Activated CD8-positive, alpha-beta memory T cell treated with anti-CD3 and anti-CD28 coated beads, Interleukin-2, amount 10 ng/mL, durations not matched to agents 7 days and 5 days (primary cell): ENCODE data around the gene CRMP1. TPM values are rescaled to one million over a fixed set of nuclear protein-coding genes. Genes with fewer than 3 reads are reported as not detected.

Experiments
- ATAC-seq: fragments of 150-1000 bp; cut with Tn5 transposase; one replicate; pipeline ENCODE4 v1.10.0; 2021; ENCODE audit warnings: moderate library complexity
- CTCF ChIA-PET: fragments of 350-600 bp; sonication (Branson Sonifier 250); formaldehyde crosslinking; loops from one replicate; lab custom pipeline; 2021; ENCODE audit warnings: antibody characterized with exemption; lab: Charles Lee
- DNase-seq: peaks from one replicate; pipeline ENCODE4 v3.0.0-alpha.2; 2020
- H3K27ac Mint-ChIP-seq: one replicate; pipeline ENCODE4 v1.8.0; 2021; ENCODE audit warnings: mild to moderate bottlenecking, mixed read lengths
- H3K27me3 Mint-ChIP-seq: one replicate; pipeline ENCODE4 v1.8.0; 2021; ENCODE audit warnings: mixed read lengths
- H3K36me3 Mint-ChIP-seq: one replicate; pipeline ENCODE4 v1.8.0; 2021; ENCODE audit warnings: mild to moderate bottlenecking, mixed read lengths
- H3K4me1 Mint-ChIP-seq: one replicate; pipeline ENCODE4 v1.8.0; 2021; ENCODE audit warnings: mixed read lengths
- H3K4me3 Mint-ChIP-seq: one replicate; pipeline ENCODE4 v1.8.0; 2021; ENCODE audit warnings: mild to moderate bottlenecking, moderate library complexity, mixed read lengths
- H3K9me3 Mint-ChIP-seq: one replicate; pipeline ENCODE4 v1.8.0; 2022; ENCODE audit warnings: low read depth, mixed read lengths
- total RNA-seq, 2 experiments: library from RNA; stranded (reverse); gene quantifications; one replicate each; pipeline ENCODE4 v1.2.3, GENCODE V29; 2021

CRMP1 gene
- total RNA-seq, 2 experiments from 2014 or later: 0.16 to 0.20 TPM

DNA sequence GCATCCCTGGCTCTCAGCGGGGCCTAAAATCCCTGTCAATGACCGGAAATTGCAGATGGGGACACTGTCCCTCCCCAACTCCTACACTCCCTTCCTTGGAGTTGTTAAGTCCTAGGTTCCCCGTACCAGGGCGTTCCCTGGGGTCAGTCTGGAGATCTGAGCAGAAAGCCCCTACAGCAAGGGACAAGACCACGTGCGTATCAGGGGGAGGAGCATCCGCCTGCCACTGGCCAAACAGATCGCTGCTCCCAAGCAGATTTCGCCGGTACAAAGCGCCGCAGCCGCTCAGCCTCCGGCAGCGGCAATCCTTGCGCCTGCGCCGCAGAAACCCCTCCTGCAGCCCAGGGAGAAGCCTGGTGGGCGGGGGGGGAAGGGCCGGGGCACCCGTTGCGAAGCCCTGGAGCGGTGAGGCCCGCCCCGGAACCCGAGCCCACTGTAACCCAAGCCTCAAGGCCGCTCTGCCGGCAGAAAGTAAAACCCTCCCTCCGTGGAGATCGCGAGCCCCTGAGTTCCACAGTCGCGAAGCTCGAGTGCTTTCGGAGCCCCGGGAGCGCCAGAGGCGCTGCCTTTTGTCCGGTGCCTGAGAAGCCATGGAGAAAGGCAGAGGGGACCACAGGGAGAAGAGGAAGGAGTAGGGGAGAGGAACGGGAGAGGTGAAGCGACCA is 2.7 kb downstream of the CRMP1 start:
- Mint-ChIP-seq H3K36me3 (peaks cover 9% of the 10 kb centered on the region), H3K27me3 (peaks cover 68% of the 10 kb centered on the region), H3K9me3 (no peaks in the 10 kb centered on the region), H3K27ac (no peak overlapping the region), H3K4me1 (peaks cover 5% of the 10 kb centered on the region), H3K4me3 (no peak overlapping the region)
- ATAC-seq: no peak
- no peak for DNase-seq
- CTCF ChIA-PET: no interaction called here

DNA sequence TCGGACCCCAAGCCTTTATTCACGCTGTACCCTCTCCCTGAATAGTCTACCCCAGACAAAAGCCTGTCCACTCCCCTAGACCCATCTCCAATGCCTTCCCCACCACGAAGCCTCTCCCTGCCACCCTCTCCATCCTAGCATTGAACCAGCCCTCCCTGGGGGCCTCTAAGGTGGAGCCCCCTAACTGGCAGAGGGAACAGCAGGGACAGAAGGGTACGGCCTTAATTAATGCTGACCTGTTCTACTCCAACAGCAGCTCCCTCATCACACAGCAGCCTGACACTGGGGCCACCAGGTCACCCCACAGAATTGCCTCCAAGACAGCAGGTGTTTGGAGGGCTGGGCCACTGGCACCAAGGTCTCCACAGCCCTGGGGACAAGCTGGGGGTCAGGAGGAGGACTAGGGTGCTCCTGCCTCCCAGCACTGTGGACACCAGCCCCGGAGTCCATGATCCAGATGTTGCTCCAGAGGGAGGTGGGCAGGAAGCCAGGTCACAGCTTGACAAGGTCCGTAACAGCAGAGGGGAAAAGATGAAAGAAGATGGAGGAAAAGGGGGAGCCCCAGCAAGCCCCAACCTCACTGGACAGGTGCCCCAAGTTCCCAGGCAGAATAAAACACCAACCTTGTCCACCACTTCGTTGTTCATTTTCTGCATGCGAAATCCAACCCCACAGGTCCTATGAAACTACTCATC is 3.7 kb downstream of the CRMP1 start:
- no peaks in the 10 kb centered on the region for H3K9me3 Mint-ChIP-seq
- H3K4me3 Mint-ChIP-seq: no peak overlapping the region
- H3K27me3 Mint-ChIP-seq: peaks cover 72% of the 10 kb centered on the region
- ATAC-seq: no peak
- CTCF ChIA-PET: no interaction called here
- DNase-seq: no peak
- peaks cover 9% of the 10 kb centered on the region for H3K36me3 Mint-ChIP-seq
- peaks cover 5% of the 10 kb centered on the region for H3K4me1 Mint-ChIP-seq
- peak overlapping the region; percentile 61 for H3K27ac Mint-ChIP-seq

DNA sequence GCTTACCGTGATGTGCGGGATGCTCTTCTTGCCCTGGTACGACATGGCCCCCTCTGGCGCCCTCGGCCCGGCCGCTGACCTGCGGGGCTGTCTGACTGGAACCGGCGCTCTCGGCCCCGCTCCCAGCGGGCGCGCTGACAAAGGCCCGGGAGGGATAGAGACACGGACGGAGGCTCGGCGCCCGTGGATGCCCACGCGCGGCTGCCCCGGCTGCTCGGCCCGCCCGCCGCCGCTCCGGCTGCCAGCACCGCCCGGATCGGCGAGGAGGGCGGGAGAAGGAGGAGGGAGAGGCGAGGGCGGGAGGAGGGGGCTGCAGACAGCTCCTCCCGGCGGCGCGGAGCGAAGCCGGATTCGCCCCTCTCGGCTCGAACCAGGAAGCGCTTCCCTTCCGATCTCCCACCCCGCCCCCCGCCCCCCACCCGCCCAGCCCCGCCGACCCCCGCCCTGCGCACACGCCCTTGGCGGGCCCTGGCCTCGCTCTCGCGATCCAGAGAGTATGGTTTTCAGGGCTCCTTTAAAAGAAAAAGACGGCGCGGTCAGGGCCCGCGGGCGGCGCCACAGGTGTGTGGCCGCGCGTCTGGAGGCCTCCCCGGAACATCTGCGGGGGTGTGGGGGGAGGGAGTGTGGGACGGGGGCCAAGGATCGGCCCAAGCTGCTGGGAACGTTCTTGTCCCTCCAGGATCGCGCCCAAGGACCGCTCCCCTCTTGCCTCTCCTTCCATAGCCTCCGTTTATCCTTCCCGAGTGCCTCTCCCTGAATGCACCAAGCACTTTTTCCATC is 4.5 kb downstream of the CRMP1 start:
- H3K4me3 Mint-ChIP-seq: no peak overlapping the region

DNA sequence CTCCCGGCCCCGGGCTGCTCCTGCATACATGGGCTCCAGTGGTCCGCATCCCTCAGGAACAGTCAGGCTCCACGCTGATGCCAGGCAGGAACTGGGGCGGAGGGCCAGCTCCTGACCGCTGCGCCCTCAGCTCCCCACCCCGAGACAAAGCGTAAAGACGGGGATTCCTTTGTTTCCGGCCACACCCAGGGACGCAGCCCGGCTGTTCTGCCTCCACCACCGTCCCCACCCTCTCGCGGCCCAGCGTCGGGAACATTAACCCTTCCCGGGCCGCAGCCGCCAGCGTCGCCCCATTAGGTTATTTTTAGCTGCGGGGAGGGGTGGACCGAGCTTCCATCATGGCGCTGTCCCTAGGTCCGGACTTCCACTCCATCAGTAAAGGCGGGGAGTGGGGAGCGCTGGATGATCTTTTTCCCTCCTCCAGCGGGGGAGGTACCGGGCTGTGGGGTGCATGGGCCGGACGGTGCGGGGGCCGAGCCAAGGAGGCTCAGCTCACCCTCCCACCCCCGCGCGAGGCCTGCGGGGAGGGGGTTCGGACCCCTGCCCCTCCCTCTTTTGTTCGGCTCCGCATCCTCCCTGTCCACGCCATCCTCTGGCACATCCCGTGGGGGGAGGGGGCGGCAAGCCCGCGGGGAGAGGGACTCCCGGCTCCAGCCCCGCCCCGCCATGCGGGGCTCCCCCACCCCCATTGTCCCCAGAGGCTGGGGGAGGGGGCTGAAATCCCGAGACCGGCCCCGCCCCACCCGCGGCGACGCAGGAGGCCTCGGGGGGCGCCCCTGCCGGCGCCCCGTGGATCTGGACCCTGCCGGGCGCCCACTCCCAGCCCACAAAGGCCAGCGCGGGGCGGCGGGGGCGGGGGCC is 5.3 kb downstream of the CRMP1 start:
- ATAC-seq (no peak), DNase-seq (no peak)
- H3K27ac Mint-ChIP-seq: no peak overlapping the region
- peaks cover 5% of the 10 kb centered on the region for H3K36me3 Mint-ChIP-seq
- CTCF ChIA-PET: no interaction called here
- H3K4me3 Mint-ChIP-seq: no peak overlapping the region
- no peaks in the 10 kb centered on the region for H3K9me3 Mint-ChIP-seq
- H3K4me1 Mint-ChIP-seq: peaks cover 2% of the 10 kb centered on the region
- peaks cover 65% of the 10 kb centered on the region for H3K27me3 Mint-ChIP-seq

More for the DNA sequence above, 4.5 kb downstream of the CRMP1 start:
- no peak for ATAC-seq
- Mint-ChIP-seq H3K27me3 (peaks cover 68% of the 10 kb centered on the region), H3K27ac (peak overlapping the region; percentile 61), H3K9me3 (no peaks in the 10 kb centered on the region), H3K4me1 (peaks cover 5% of the 10 kb centered on the region), H3K36me3 (peaks cover 7% of the 10 kb centered on the region)
- no peak for DNase-seq
- CTCF ChIA-PET: no interaction called here

- H3K4me3 Mint-ChIP-seq: no peak overlapping the region
- H3K4me1 Mint-ChIP-seq: peaks cover 2% of the 10 kb centered on the region
- H3K36me3 Mint-ChIP-seq: peaks cover 5% of the 10 kb centered on the region
- no peak overlapping the region for H3K27ac Mint-ChIP-seq
- H3K9me3 Mint-ChIP-seq: no peaks in the 10 kb centered on the region
- ATAC-seq (no peak), DNase-seq (no peak)
- CTCF ChIA-PET: no interaction called here
- H3K27me3 Mint-ChIP-seq: peaks cover 63% of the 10 kb centered on the region
Measured at GRCh38 chr4:5887011-5887360, 5.9 kb downstream of the CRMP1 start.

DNA sequence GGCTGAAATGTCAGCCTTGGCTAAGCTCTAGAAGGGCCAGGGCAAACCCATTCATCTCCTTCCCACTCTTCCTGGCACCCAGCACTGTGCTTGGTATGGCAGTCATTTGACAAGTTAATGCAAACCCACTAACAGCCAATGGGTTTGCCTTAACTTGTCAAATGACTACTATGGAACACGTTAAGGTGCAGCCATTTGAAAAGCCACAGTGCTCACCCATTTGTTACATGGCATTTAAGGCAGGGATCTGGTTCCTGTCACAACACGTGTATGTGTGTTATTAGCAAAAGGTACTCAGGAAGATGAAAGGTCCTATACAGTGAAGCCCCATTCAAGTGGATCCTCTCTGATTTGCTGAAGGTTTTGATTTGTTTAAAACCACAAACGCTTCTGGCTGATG is 7.2 kb downstream of the CRMP1 start:
- peaks cover 2% of the 10 kb centered on the region for H3K36me3 Mint-ChIP-seq
- no peak overlapping the region for H3K4me3 Mint-ChIP-seq
- no peaks in the 10 kb centered on the region for H3K9me3 Mint-ChIP-seq
- peaks cover 2% of the 10 kb centered on the region for H3K4me1 Mint-ChIP-seq
- DNase-seq: no peak
- CTCF ChIA-PET: no interaction called here
- ATAC-seq: no peak
- H3K27me3 Mint-ChIP-seq: peaks cover 57% of the 10 kb centered on the region
- no peak overlapping the region for H3K27ac Mint-ChIP-seq

DNA sequence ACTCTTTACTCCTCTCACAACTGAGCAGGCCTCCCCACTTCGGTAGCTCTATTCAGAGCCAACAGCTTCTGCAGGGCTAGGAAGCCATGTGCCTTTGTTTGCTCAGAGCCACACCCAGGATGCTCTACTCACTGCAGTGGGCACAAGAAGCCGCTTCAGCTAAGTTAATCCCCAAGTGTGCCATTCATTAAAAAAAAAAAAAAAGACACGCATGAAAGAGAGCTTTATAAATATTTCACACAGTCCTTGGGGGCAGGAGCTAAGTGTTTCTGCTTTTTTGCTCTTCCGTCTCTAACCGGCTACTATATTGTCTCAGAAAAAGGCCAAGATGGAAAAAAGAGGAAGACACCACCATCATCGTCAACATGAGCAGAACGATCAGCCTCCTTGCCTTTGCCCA is 8.1 kb downstream of the CRMP1 start:
- peaks cover 49% of the 10 kb centered on the region for H3K27me3 Mint-ChIP-seq
- CTCF ChIA-PET: no interaction called here
- ATAC-seq (no peak), DNase-seq (no peak)
- H3K36me3 Mint-ChIP-seq: peaks cover 2% of the 10 kb centered on the region
- peaks cover 2% of the 10 kb centered on the region for H3K4me1 Mint-ChIP-seq
- H3K9me3 Mint-ChIP-seq: no peaks in the 10 kb centered on the region
- H3K27ac Mint-ChIP-seq: no peak overlapping the region
- no peak overlapping the region for H3K4me3 Mint-ChIP-seq

DNA sequence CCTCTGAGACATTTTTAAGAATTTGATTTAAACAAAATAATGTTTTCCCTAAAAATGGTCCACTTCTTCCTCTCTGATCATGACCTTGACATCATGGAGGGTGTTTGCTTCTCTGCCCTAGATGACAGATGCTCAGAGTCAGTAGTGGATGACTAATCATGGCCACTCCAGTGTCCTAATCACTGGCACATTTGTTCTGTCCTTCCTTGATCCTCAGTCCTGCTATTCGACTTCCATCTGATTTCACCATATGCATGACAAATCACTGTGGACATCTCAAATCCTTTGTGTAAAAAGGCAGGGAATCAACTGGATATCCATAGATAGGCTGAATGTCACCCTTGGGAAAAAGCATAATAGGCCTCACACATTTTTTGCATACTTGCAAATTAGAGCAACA is 9.0 kb downstream of the CRMP1 start:
- Mint-ChIP-seq H3K36me3 (peaks cover 2% of the 10 kb centered on the region), H3K27ac (no peak overlapping the region), H3K4me1 (peaks cover 2% of the 10 kb centered on the region), H3K9me3 (no peaks in the 10 kb centered on the region), H3K4me3 (no peak overlapping the region), H3K27me3 (peaks cover 44% of the 10 kb centered on the region)
- ATAC-seq (no peak), DNase-seq (no peak)
- CTCF ChIA-PET: no interaction called here

GRCh38 chr4:5882947-5883346 is 9.9 kb downstream of the CRMP1 start:
- H3K4me3 Mint-ChIP-seq: no peak overlapping the region
- H3K36me3 Mint-ChIP-seq: no peaks in the 10 kb centered on the region
- DNase-seq (no peak), ATAC-seq (no peak)
- H3K4me1 Mint-ChIP-seq: no peaks in the 10 kb centered on the region
- H3K27ac Mint-ChIP-seq: no peak overlapping the region
- H3K27me3 Mint-ChIP-seq: peaks cover 41% of the 10 kb centered on the region
- no peaks in the 10 kb centered on the region for H3K9me3 Mint-ChIP-seq
- CTCF ChIA-PET: no interaction called here

- H3K9me3 Mint-ChIP-seq: no peaks in the 10 kb centered on the region
- H3K27ac Mint-ChIP-seq: no peak overlapping the region
- H3K4me3 Mint-ChIP-seq: no peak overlapping the region
- peaks cover 29% of the 10 kb centered on the region for H3K27me3 Mint-ChIP-seq
- no peaks in the 10 kb centered on the region for H3K4me1 Mint-ChIP-seq
- CTCF ChIA-PET: interaction anchor here (0.8 kb wide), 1 partner anchor 117 kb away, joined by 3 read pairs; no protein-coding TSS in a partner anchor
- H3K36me3 Mint-ChIP-seq: no peaks in the 10 kb centered on the region
- no peak for ATAC-seq
- no peak for DNase-seq
Measured at GRCh38 chr4:5881340-5881739, 11.5 kb downstream of the CRMP1 start.

DNA sequence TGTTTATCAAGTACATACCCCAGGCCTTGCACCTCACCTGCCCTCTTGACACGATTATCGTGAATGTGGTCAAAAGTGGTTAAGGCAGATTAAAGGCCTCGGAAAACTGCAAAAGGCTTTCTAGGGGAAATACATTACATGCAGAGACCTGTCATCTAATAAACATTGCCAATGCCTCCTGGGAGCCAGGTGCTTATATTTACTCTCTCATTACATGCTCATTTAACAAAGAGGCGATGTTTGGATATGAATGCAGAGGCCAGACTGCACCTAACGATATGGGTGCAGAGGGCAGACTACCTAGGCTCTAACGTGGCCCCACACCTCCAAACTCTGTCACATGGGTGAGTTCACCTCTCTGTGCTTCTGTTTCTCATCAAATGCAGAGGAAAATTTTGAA is 14.5 kb downstream of the CRMP1 start:
- H3K36me3 Mint-ChIP-seq: no peaks in the 10 kb centered on the region
- H3K9me3 Mint-ChIP-seq: no peaks in the 10 kb centered on the region
- DNase-seq: no peak
- H3K4me1 Mint-ChIP-seq: no peaks in the 10 kb centered on the region
- no peak for ATAC-seq
- peaks cover 10% of the 10 kb centered on the region for H3K27me3 Mint-ChIP-seq
- no peak overlapping the region for H3K4me3 Mint-ChIP-seq
- H3K27ac Mint-ChIP-seq: no peak overlapping the region
- CTCF ChIA-PET: no interaction called here

GRCh38 chr4:5877392-5877791 is 15.5 kb downstream of the CRMP1 start:
- Mint-ChIP-seq H3K4me1 (no peaks in the 10 kb centered on the region), H3K27me3 (peaks cover 10% of the 10 kb centered on the region)

DNA sequence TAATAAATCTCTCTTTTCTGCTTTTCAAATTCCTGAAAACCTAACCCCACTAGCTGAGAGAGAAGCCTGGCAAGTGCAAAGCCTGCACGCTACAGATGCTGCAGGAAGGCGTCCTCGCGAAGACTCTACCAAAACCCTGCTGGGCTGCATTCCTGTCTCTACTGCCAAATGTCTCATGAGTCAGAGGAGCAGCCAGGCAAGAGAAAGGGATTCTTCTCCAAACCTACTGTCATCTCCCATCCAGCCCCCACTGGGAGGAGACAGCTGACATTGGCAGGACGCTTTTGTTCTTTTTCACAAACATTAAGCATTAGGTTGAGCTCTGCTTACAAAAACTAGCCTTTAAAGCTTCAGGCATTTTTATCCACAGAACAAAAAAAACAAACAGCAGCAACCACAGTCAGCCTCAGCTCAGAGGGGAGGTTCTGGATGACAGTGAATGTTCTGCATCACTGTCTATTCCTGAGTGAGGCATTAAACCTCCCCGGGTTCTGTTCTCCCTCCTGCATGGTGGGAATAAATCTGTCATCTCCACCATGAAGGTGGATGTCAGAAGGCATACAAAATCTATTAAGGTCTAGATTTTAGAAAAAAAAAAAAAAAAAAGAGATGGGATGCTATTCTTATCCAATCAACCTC is 18.0 kb downstream of the CRMP1 start:
- no peak overlapping the region for H3K27ac Mint-ChIP-seq
- no peak overlapping the region for H3K4me3 Mint-ChIP-seq
- peaks cover 6% of the 10 kb centered on the region for H3K27me3 Mint-ChIP-seq
- no peaks in the 10 kb centered on the region for H3K36me3 Mint-ChIP-seq
- ATAC-seq (no peak), DNase-seq (no peak)
- peaks cover 9% of the 10 kb centered on the region for H3K4me1 Mint-ChIP-seq
- CTCF ChIA-PET: no interaction called here
- no peaks in the 10 kb centered on the region for H3K9me3 Mint-ChIP-seq

More at GRCh38 chr4:5877392-5877791, 15.5 kb downstream of the CRMP1 start:
- H3K36me3 Mint-ChIP-seq: no peaks in the 10 kb centered on the region
- CTCF ChIA-PET: no interaction called here
- H3K27ac Mint-ChIP-seq: no peak overlapping the region
- H3K4me3 Mint-ChIP-seq: no peak overlapping the region
- H3K9me3 Mint-ChIP-seq: no peaks in the 10 kb centered on the region
- DNase-seq (no peak), ATAC-seq (no peak)
